GM12878 (cell line): ENCODE results near the gene ITGBL1. TPM values are rescaled to one million over a fixed set of nuclear protein-coding genes. Genes with fewer than 3 reads are reported as not detected.

ENCODE experiments used
- ATAC-seq: fragments of 200-7000 bp; cut with Tn5 transposase; 3 replicates; pipeline ENCODE4 v1.9.1; 2020; ENCODE audit warnings: mild to moderate bottlenecking, moderate library complexity
- BruUV-seq: library from RNA; stranded (reverse); fragments of 400-500 nt; replicated peaks from 2 replicates; lab custom pipeline; 2021; lab: Mats Ljungman, UMichigan
- CTCF ChIA-PET: fragments of 300-600 bp; sonication (Branson Sonifier 250); formaldehyde crosslinking; extraction: SDS; loops from one replicate; lab custom pipeline; 2021; ENCODE audit warnings: inconsistent platforms; lab: Yijun Ruan, JAX
- POLR2A ChIA-PET: fragments of 350-600 bp; formaldehyde crosslinking; extraction: SDS; loops from one replicate; lab custom pipeline; 2021; ENCODE audit warnings: inconsistent platforms; lab: Charles Lee
- RAD21 ChIA-PET: fragments of 300-600 bp; sonication (Branson Sonifier 250); formaldehyde crosslinking; loops from one replicate; lab custom pipeline; 2023; ENCODE audit warnings: antibody characterized with exemption; ENCODE audit not compliant: unreplicated experiment; lab: Charles Lee
- SMC1A ChIA-PET: fragments of 300-600 bp; sonication (Branson Sonifier 250); formaldehyde crosslinking; loops from one replicate; lab custom pipeline; 2023; ENCODE audit not compliant: unreplicated experiment, uncharacterized antibody; lab: Charles Lee
- DNase-seq: peaks from one replicate; pipeline ENCODE4 v3.0.0-alpha.2; 2011; ENCODE audit warnings: low read depth, low spot score
- FAIRE-seq: peaks from 3 replicates; lab custom pipeline; 2011; peaks lifted over from hg19 to GRCh38; lab: Jason Lieb, UNC
- H2AFZ ChIP-seq: 2 replicates; pipeline ENCODE4 v1.6.0; 2011; ENCODE audit warnings: low read depth, low read length, control low read depth; ENCODE audit not compliant: control insufficient read depth
- H3K27ac ChIP-seq: 2 replicates; pipeline ENCODE4 v1.5.1; 2011; ENCODE audit warnings: control low read depth; ENCODE audit not compliant: control insufficient read depth, insufficient read depth
- H3K27me3 ChIP-seq, 2 experiments: replicated peaks in 1 of 2; 2 replicates each; pipeline versions ENCODE4 v1.6.0 to v1.6.1; 2011; ENCODE audit warnings: low read length in 1 of 2; ENCODE audit not compliant: control insufficient read depth in 2 of 2, insufficient read depth in 2 of 2
- H3K36me3 ChIP-seq, 2 experiments: 2 replicates each; pipeline ENCODE4 v1.5.1; 2011; ENCODE audit warnings: low read length in 1 of 2; ENCODE audit not compliant: control insufficient read depth in 2 of 2, insufficient read depth in 2 of 2
- H3K4me1 ChIP-seq: 2 replicates; pipeline ENCODE4 v1.6.1; 2011; ENCODE audit warnings: mild to moderate bottlenecking, low read length, moderate library complexity, mixed read lengths; ENCODE audit not compliant: control insufficient read depth, insufficient read depth
- H3K4me2 ChIP-seq: 2 replicates; pipeline ENCODE4 v1.6.0; 2011; ENCODE audit warnings: control low read depth; ENCODE audit not compliant: control insufficient read depth, insufficient read depth
- H3K4me3 ChIP-seq: fragments of 200-600 bp; sonication (generic); 2 replicates; pipeline ENCODE4 v1.5.1; 2016
- H3K79me2 ChIP-seq: 2 replicates; pipeline ENCODE4 v1.6.0; 2011; ENCODE audit warnings: low read length; ENCODE audit not compliant: control insufficient read depth, insufficient read depth
- H3K9ac ChIP-seq: 2 replicates; pipeline ENCODE4 v1.8.0; 2011; ENCODE audit warnings: low read length, control low read depth, mixed read lengths; ENCODE audit not compliant: control insufficient read depth, insufficient read depth
- H3K9me3 ChIP-seq: replicated peaks from 3 replicates; pipeline ENCODE4 v1.5.1; 2011; ENCODE audit warnings: mild to moderate bottlenecking, low read length; ENCODE audit not compliant: control insufficient read depth, insufficient read depth
- H4K20me1 ChIP-seq: 2 replicates; pipeline ENCODE4 v1.6.0; 2011; ENCODE audit not compliant: control insufficient read depth, insufficient read depth
- ATF3 ChIP-seq: IDR thresholded peaks from 2 replicates; pipeline ENCODE4 v1.6.1; 2011; ENCODE audit warnings: low read depth, mild to moderate bottlenecking, low read length, moderate library complexity, borderline replicate concordance; ENCODE audit errors: extremely low read depth
- BACH1 ChIP-seq: fragments of 450-650 bp; IDR thresholded peaks from 2 replicates; pipeline ENCODE4 v1.6.1; 2017; ENCODE audit warnings: mild to moderate bottlenecking, borderline replicate concordance
- BCLAF1 ChIP-seq: fragments of 450-650 bp; IDR thresholded peaks from 2 replicates; pipeline ENCODE4 v1.6.1; 2017; ENCODE audit warnings: antibody characterized with exemption, mild to moderate bottlenecking, moderate library complexity
- HCFC1 ChIP-seq: fragments of 150-350 bp; IDR thresholded peaks from 2 replicates; pipeline ENCODE4 v1.6.1; 2014; ENCODE audit warnings: low read length
- NR2F1 ChIP-seq: fragments of 450-650 bp; conservative IDR thresholded peaks from 2 replicates; pipeline ENCODE4 v1.6.1; 2017; ENCODE audit warnings: mild to moderate bottlenecking
- RB1 ChIP-seq: fragments of 450-650 bp; formaldehyde crosslinking; IDR thresholded peaks from 2 replicates; pipeline ENCODE4 v1.6.1; 2017; ENCODE audit warnings: mild to moderate bottlenecking, borderline replicate concordance
- SMAD5 ChIP-seq: IDR thresholded peaks from 2 replicates; pipeline ENCODE4 v1.6.1; 2016; ENCODE audit warnings: antibody characterized with exemption, low read depth
- STAT1 ChIP-seq: fragments of 450-650 bp; conservative IDR thresholded peaks from 2 replicates; pipeline ENCODE4 v1.6.1; 2014; ENCODE audit warnings: antibody characterized with exemption, mild to moderate bottlenecking
- ZNF207 ChIP-seq: fragments of 450-650 bp; IDR thresholded peaks from 2 replicates; pipeline ENCODE4 v1.6.1; 2014; ENCODE audit warnings: antibody characterized with exemption, mild to moderate bottlenecking, borderline replicate concordance
- ZNF384 ChIP-seq: IDR thresholded peaks from 2 replicates; pipeline ENCODE4 v1.6.1; 2012; ENCODE audit warnings: low read depth, mild to moderate bottlenecking, low read length, improper control_type of control experiment, borderline replicate concordance
- WGBS: methylation state at CpG from one replicate; pipeline ENCODE4 v1.1.6; 2016; ENCODE audit warnings: low lambda C conversion rate; ENCODE audit not compliant: insufficient replicate concordance, insufficient coverage; ENCODE audit errors: missing lambda C conversion rate; 5-methylcytosine and 5-hydroxymethylcytosine counted together
- in situ Hi-C: fragments of 300-500 bp; cut with MboI; formaldehyde crosslinking; loops from 9 replicates; pipeline ENCODE4 v1.14.3; 2018; ENCODE audit warnings: mixed read lengths
- intact Hi-C: fragments of 100-400 bp; cut with micrococcal nuclease; formaldehyde crosslinking; loops from one replicate; pipeline ENCODE4 v1.14.2; 2022; ENCODE audit not compliant: unreplicated experiment
- polyA plus RNA-seq, 11 experiments: library from polyadenylated mRNA; depleted of rRNA in 4 of 11; unstranded in 6 of 11; stranded (reverse) in 5 of 11; fragments of >200 nt; fragmentation: Nextera tagmentation in 4 of 11; fragmentation: Illumina TruSeq in 1 of 11; extraction: Ambion mirVana in 4 of 11; extraction: Trizol in 1 of 11; gene quantifications; 1 replicate in 1 of 11; 2 replicates in 10 of 11; pipeline versions ENCODE4 v1.2.1 to v1.2.3, GENCODE V29; 2011 to 2016; ENCODE audit warnings: inconsistent platforms in 2 of 11, missing spikeins in 2 of 11, low read depth in 1 of 11
- total RNA-seq, 4 experiments: library from RNA; depleted of rRNA in 3 of 4; stranded (reverse); fragments of >200 nt in 3 of 4; fragmentation: Illumina TruSeq in 1 of 4; extraction: Trizol in 1 of 4; gene quantifications; 2 replicates each; pipeline versions ENCODE4 v1.2.1 to v1.2.3, GENCODE V29; 2013 to 2021

The ITGBL1 gene
- total and polyA plus RNA-seq, 10 of the 15 experiments (the other 5 are each of a cell fraction or from before 2014, with no cell fraction given): 0.17 to 2.8 (median 0.28) TPM; not detected in 3

GRCh38 chr13:101631395-101631794, 178.9 kb downstream of the ITGBL1 start:
- ATAC-seq (no peak), FAIRE-seq (no peak), DNase-seq (no peak)
- H3K4me1 ChIP-seq: peaks cover 14% of the 10 kb centered on the region; the same call in 1 of the 2 replicates
- SMC1A ChIA-PET: interaction anchor here (0.7 to 1.0 kb wide), 4 partner anchors 20 to 163 kb away, joined by 3 to 4 read pairs (median 3); no protein-coding TSS in a partner anchor
- H4K20me1 ChIP-seq: no peaks in the 10 kb centered on the region
- RAD21 ChIA-PET: no interaction called here
- CTCF ChIA-PET: no interaction called here
- TF ChIP-seq RB1 (no peak), ZNF207 (no peak), SMAD5 (no peak), NR2F1 (no peak), ZNF384 (no peak), HCFC1 (no peak)
- no peak overlapping the region for H2AFZ ChIP-seq
- no peaks in the 10 kb centered on the region for H3K27me3 ChIP-seq
- no peaks in the 10 kb centered on the region for H3K79me2 ChIP-seq
- no TSS peak for BruUV-seq
- H3K9me3 ChIP-seq: no peaks in the 10 kb centered on the region
- H3K27ac ChIP-seq: no peak overlapping the region
- H3K36me3 ChIP-seq: no peaks in the 10 kb centered on the region
- POLR2A ChIA-PET: no interaction called here
- in situ Hi-C loops (no loop called here), intact Hi-C loops (no loop called here)
- no peak overlapping the region for H3K9ac ChIP-seq
- H3K4me3 ChIP-seq: no peak overlapping the region
- no peak overlapping the region for H3K4me2 ChIP-seq

GRCh38 chr13:101634142-101634541, 181.7 kb downstream of the ITGBL1 start:
- Histone ChIP-seq H3K27me3 (no peaks in the 10 kb centered on the region), H3K9me3 (no peaks in the 10 kb centered on the region), H3K27ac (no peak overlapping the region), H3K9ac (no peak overlapping the region), H3K4me1 (no peaks in the 10 kb centered on the region), H3K36me3 (no peaks in the 10 kb centered on the region), H3K4me2 (no peak overlapping the region), H3K4me3 (no peak overlapping the region), H4K20me1 (no peaks in the 10 kb centered on the region), H3K79me2 (no peaks in the 10 kb centered on the region), H2AFZ (no peak overlapping the region)
- in situ Hi-C loops (no loop called here), intact Hi-C loops (no loop called here)
- SMC1A ChIA-PET: interaction anchor here (1.0 to 1.7 kb wide), 3 partner anchors 10 to 19 kb away, joined by 3 to 5 read pairs (median 4); no protein-coding TSS in a partner anchor
- POLR2A ChIA-PET: no interaction called here
- ATAC-seq: no peak
- RAD21 ChIA-PET: no interaction called here
- CTCF ChIA-PET: interaction anchor here (0.7 kb wide), 1 partner anchor 13 kb away, joined by 4 read pairs; no protein-coding TSS in a partner anchor
- no peak for FAIRE-seq
- 0% methylated on average over 2 of the region's 2 CpGs for WGBS
- no TSS peak for BruUV-seq
- no peak for DNase-seq
- TF ChIP-seq STAT1 (no peak), RB1 (no peak), BCLAF1 (no peak), BACH1 (no peak), ATF3 (no peak)
